ENCODE data around the gene ITGB5. TPM values are rescaled to one million over a fixed set of nuclear protein-coding genes. Genes with fewer than 3 reads are reported as not detected.

Gene ITGB5
- polyA plus RNA-seq, 2 of the 4 experiments (the other 2 are of a cell fraction), result 201 to 260 TPM

DNA sequence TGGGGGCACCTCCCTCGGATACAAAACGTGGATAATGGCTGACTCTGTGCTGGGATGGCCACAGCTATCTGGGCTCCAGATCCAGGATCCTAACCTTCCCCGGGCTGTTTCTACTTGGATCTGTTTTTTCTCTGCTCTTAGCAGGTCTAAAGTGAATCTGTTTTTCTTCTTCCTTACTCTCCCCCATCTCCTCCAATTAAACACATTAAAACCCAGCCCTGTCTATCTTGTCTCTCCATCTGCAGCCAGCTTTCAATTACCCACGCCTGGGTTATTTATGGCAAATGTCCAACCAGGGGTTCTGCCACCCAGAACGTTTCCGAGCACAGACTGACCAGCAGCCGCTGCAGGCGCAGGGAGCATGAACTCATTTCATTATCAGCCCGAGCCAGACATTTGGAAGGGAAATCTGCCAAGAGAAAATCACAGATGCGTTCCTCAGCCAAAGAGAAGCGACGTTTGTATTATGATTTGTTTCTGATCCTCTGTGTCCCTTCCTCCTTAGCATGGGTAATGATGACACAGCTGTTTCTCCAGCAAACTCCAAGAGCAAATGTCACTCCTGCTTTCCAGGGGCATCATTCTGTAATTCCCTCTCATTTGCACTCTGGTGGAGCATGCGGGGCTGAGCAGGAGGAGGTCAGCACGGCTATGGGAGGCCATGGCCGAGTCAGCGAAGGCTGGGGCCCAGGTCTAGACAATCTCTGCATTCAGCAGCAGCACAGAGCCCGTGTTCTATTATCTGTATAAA lies 114.9 kb downstream of the ITGB5 start:
- Histone ChIP-seq H3K9me3 (no peaks in the 10 kb centered on the region), H3K27ac (peak overlapping the region; percentile 66 to 82), H3K4me1 (peaks cover 76% of the 10 kb centered on the region), H3K4me3 (no peak overlapping the region), H3K4me2 (peak overlapping the region; percentile 23)
- FAIRE-seq (peak; percentile 61), DNase-seq (ENCODE audit: low read depth in 1 of 2, low spot score in 1 of 2) (peak in 1 of 2 experiments; percentile 70), ATAC-seq (peak in 1 of 2 experiments; percentile 31; a peak in 3 of 6 replicates)
- WGBS (ENCODE audit: missing lambda C conversion rate), result 56% methylated on average over 17 of the region's 17 CpGs
- TF ChIP-seq NFE2L2 (conservative IDR thresholded peaks at IDR 0.05; ENCODE audit: low read length) (peak; percentile 45; the same call in 1 of the 2 replicates), MAFK (IDR thresholded peaks at IDR 0.05; ENCODE audit: partially characterized antibody) (peak; percentile 97), GATA3 (IDR thresholded peaks at IDR 0.05; ENCODE audit: borderline replicate concordance) (peak; percentile 66; the same call in 1 of the 2 replicates), E2F6 (IDR thresholded peaks at IDR 0.05; ENCODE audit: borderline replicate concordance, low read depth) (peak; percentile 68), MYC (IDR thresholded peaks at IDR 0.05; ENCODE audit: borderline replicate concordance, low read length) (no peak)
- ChIA-PET POLR2A (interaction anchor here (1.1 to 1.2 kb wide), 2 partner anchors 9 to 11 kb away, joined by 3 read pairs; no protein-coding TSS in a partner anchor), CTCF (interaction anchor here (0.9 to 15.7 kb wide), 6 partner anchors 10 to 813 kb away, joined by 3 to 352 read pairs (median 10); no protein-coding TSS in a partner anchor)

- H3K9me3 ChIP-seq, result no peaks in the 10 kb centered on the region
- WGBS (ENCODE audit: missing lambda C conversion rate), result 83% methylated on average over 2 of the region's 2 CpGs
- ATAC-seq (no peak), FAIRE-seq (no peak), DNase-seq (ENCODE audit: low read depth in 1 of 2, low spot score in 1 of 2) (no peak)
- H3K4me1 ChIP-seq, result peaks cover 73% of the 10 kb centered on the region
- 0 out of 3 replicates have a peak overlapping the region, but pooled peaks have one; percentile 8 for H3K4me2 ChIP-seq
- TF ChIP-seq POLR2A (IDR thresholded peaks at IDR 0.05; ENCODE audit: low read length) (no peak), RARB (CRISPR knock-in tag; IDR thresholded peaks at IDR 0.05) (no peak), ATOH8 (CRISPR knock-in tag; IDR thresholded peaks at IDR 0.05; ENCODE audit: low read depth) (no peak), RCOR1 (IDR thresholded peaks at IDR 0.05; ENCODE audit: low read depth, low read length) (no peak), CHD4 (IDR thresholded peaks at IDR 0.05; ENCODE audit: borderline replicate concordance) (no peak), KDM5A (IDR thresholded peaks at IDR 0.05) (no peak), EHMT2 (IDR thresholded peaks at IDR 0.05; ENCODE audit: low read depth) (no peak), ESRRA (IDR thresholded peaks at IDR 0.05; ENCODE audit: borderline replicate concordance, low read length) (no peak), HOXB5 (CRISPR knock-in tag; IDR thresholded peaks at IDR 0.05) (no peak), MYC (IDR thresholded peaks at IDR 0.05; ENCODE audit: borderline replicate concordance, low read length) (no peak), TP53 (CRISPR knock-in tag; IDR thresholded peaks at IDR 0.05) (no peak), RFX5 (IDR thresholded peaks at IDR 0.05) (no peak), MAFK (IDR thresholded peaks at IDR 0.05; ENCODE audit: partially characterized antibody) (no peak), FOSB (CRISPR knock-in tag; IDR thresholded peaks at IDR 0.05) (no peak), CBX2 (IDR thresholded peaks at IDR 0.05; ENCODE audit: borderline replicate concordance, low read depth) (no peak), SREBF2 (IDR thresholded peaks at IDR 0.05) (no peak), ZNF302 (CRISPR knock-in tag; IDR thresholded peaks at IDR 0.05) (no peak)
- TF ChIP-seq, protein P1, sequence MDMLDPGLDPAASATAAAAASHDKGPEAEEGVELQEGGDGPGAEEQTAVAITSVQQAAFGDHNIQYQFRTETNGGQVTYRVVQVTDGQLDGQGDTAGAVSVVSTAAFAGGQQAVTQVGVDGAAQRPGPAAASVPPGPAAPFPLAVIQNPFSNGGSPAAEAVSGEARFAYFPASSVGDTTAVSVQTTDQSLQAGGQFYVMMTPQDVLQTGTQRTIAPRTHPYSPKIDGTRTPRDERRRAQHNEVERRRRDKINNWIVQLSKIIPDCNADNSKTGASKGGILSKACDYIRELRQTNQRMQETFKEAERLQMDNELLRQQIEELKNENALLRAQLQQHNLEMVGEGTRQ (IDR thresholded peaks at IDR 0.05), result no peak
- H3K27ac ChIP-seq, result peak overlapping the region; percentile 66 to 82
- CTCF ChIA-PET, result interaction anchor here (1.3 to 15.7 kb wide), 8 partner anchors 9 to 211 kb away, joined by 3 to 352 read pairs (median 6); no protein-coding TSS in a partner anchor
- H3K4me3 ChIP-seq, result no peak overlapping the region
- POLR2A ChIA-PET, result no interaction called here
Measured at GRCh38 chr3:124771083-124771445, 116.1 kb downstream of the ITGB5 start.
